ENCODE measurements around the gene SOCS7. TPM values are rescaled to one million over a fixed set of nuclear protein-coding genes. Genes with fewer than 3 reads are reported as not detected.

SOCS7 gene
- total and polyA plus RNA-seq, 10 of the 15 experiments (the other 5 are each of a cell fraction or from before 2014, with no cell fraction given), result 0.68 to 12.8 (median 7.3) TPM

DNA sequence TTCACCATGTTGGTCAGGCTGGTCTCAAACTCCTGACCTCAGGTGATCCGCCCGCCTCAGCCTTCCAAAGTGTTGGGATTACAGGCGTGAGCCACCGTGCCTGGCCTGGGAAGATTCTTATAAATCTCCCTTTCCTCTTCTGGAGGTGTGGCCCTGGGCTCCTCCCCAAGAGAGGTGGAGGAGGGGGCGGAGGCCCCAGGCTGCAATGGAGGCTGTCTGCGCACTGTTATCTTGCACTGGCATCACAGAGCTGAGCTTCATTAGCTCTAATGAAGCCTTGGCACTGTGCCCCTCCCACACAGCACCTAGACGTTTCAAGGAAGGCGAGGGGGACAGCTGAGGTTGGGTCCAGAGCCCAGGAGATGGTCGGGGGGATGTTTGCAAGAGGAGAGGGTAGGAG is 84.2 kb downstream of the SOCS7 start (continued):
- TF ChIP-seq, protein P1, sequence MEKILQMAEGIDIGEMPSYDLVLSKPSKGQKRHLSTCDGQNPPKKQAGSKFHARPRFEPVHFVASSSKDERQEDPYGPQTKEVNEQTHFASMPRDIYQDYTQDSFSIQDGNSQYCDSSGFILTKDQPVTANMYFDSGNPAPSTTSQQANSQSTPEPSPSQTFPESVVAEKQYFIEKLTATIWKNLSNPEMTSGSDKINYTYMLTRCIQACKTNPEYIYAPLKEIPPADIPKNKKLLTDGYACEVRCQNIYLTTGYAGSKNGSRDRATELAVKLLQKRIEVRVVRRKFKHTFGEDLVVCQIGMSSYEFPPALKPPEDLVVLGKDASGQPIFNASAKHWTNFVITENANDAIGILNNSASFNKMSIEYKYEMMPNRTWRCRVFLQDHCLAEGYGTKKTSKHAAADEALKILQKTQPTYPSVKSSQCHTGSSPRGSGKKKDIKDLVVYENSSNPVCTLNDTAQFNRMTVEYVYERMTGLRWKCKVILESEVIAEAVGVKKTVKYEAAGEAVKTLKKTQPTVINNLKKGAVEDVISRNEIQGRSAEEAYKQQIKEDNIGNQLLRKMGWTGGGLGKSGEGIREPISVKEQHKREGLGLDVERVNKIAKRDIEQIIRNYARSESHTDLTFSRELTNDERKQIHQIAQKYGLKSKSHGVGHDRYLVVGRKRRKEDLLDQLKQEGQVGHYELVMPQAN (conservative IDR thresholded peaks at IDR 0.05), result no peak
- no peak for TF ChIP-seq STAT1 (conservative IDR thresholded peaks at IDR 0.05)

DNA sequence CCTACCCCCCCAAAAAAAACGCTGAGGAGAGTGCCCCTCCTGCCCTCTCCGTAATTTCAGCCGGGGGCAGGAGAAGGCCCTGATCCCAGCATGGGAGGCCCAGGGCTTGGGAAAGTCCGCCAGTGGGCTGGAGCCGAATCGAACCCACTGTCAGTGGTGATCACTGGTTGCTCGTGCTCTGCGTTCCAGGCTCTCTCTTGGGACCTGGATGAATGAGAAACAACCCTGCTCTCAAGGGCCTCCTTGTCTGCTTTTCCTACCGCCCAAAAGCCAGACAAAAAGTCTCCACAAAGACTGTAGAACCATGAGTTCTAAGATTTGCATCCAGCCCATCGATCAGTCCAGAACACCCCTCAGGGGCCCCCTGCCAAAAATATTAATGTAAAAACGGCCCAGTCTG is 84.7 kb downstream of the SOCS7 start:
- no peak overlapping the region for H2AFZ ChIP-seq (ENCODE audit: control insufficient read depth, low read depth, low read length)
- no peak for DNase-seq (ENCODE audit: low read depth, low spot score)
- SMC1A ChIA-PET (ENCODE audit: uncharacterized antibody, unreplicated experiment), result no interaction called here
- H3K79me2 ChIP-seq (ENCODE audit: control insufficient read depth, insufficient read depth, low read length), result no peaks in the 10 kb centered on the region
- 54% methylated on average over 11 of the region's 11 CpGs for whole genome bisulfite sequencing (ENCODE audit: insufficient coverage, insufficient replicate concordance, low lambda C conversion rate, missing lambda C conversion rate)
- H3K4me1 ChIP-seq (ENCODE audit: control insufficient read depth, insufficient read depth, low read length), result no peaks in the 10 kb centered on the region
- no peak for ATAC-seq
- H3K27ac ChIP-seq (ENCODE audit: control insufficient read depth, insufficient read depth), result no peak overlapping the region
- POLR2A ChIA-PET, result no interaction called here
- H3K4me3 ChIP-seq, result no peak overlapping the region
- no TSS peak for BruUV-seq (replicated peaks)
- no peaks in the 10 kb centered on the region; a peak in 1 of 4 replicates for H3K27me3 ChIP-seq (replicated peaks in 1 of 2; ENCODE audit: control insufficient read depth in 2 of 2, insufficient read depth in 2 of 2, low read length in 1 of 2)
- H3K9me3 ChIP-seq (replicated peaks; ENCODE audit: control insufficient read depth, insufficient read depth, low read length), result no peaks in the 10 kb centered on the region
- RAD21 ChIA-PET (ENCODE audit: unreplicated experiment), result no interaction called here
- H4K20me1 ChIP-seq (ENCODE audit: control insufficient read depth, insufficient read depth), result no peaks in the 10 kb centered on the region
- intact Hi-C loops (cut with micrococcal nuclease; ENCODE audit: unreplicated experiment), result no loop called here
- in situ Hi-C loops (cut with MboI), result no loop called here
- H3K4me2 ChIP-seq (ENCODE audit: control insufficient read depth, insufficient read depth), result no peak overlapping the region
- no peak for FAIRE-seq
- no peaks in the 10 kb centered on the region for H3K36me3 ChIP-seq (ENCODE audit: control insufficient read depth in 2 of 2, insufficient read depth in 2 of 2, low read length in 1 of 2)
- no peak overlapping the region for H3K9ac ChIP-seq (ENCODE audit: control insufficient read depth, insufficient read depth, low read length)
- CTCF ChIA-PET, result no interaction called here
- no peak for TF ChIP-seq MEF2B (IDR thresholded peaks at IDR 0.05; ENCODE audit: partially characterized antibody, poor library complexity, severe bottlenecking)
- no peak for TF ChIP-seq GABPA (IDR thresholded peaks at IDR 0.05; ENCODE audit: low read depth)
- TF ChIP-seq, protein P2, sequence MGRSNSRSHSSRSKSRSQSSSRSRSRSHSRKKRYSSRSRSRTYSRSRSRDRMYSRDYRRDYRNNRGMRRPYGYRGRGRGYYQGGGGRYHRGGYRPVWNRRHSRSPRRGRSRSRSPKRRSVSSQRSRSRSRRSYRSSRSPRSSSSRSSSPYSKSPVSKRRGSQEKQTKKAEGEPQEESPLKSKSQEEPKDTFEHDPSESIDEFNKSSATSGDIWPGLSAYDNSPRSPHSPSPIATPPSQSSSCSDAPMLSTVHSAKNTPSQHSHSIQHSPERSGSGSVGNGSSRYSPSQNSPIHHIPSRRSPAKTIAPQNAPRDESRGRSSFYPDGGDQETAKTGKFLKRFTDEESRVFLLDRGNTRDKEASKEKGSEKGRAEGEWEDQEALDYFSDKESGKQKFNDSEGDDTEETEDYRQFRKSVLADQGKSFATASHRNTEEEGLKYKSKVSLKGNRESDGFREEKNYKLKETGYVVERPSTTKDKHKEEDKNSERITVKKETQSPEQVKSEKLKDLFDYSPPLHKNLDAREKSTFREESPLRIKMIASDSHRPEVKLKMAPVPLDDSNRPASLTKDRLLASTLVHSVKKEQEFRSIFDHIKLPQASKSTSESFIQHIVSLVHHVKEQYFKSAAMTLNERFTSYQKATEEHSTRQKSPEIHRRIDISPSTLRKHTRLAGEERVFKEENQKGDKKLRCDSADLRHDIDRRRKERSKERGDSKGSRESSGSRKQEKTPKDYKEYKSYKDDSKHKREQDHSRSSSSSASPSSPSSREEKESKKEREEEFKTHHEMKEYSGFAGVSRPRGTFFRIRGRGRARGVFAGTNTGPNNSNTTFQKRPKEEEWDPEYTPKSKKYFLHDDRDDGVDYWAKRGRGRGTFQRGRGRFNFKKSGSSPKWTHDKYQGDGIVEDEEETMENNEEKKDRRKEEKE (IDR thresholded peaks at IDR 0.05), result no peak
- TF ChIP-seq RB1 (IDR thresholded peaks at IDR 0.05; ENCODE audit: borderline replicate concordance), result no peak
- TF ChIP-seq, protein P3, sequence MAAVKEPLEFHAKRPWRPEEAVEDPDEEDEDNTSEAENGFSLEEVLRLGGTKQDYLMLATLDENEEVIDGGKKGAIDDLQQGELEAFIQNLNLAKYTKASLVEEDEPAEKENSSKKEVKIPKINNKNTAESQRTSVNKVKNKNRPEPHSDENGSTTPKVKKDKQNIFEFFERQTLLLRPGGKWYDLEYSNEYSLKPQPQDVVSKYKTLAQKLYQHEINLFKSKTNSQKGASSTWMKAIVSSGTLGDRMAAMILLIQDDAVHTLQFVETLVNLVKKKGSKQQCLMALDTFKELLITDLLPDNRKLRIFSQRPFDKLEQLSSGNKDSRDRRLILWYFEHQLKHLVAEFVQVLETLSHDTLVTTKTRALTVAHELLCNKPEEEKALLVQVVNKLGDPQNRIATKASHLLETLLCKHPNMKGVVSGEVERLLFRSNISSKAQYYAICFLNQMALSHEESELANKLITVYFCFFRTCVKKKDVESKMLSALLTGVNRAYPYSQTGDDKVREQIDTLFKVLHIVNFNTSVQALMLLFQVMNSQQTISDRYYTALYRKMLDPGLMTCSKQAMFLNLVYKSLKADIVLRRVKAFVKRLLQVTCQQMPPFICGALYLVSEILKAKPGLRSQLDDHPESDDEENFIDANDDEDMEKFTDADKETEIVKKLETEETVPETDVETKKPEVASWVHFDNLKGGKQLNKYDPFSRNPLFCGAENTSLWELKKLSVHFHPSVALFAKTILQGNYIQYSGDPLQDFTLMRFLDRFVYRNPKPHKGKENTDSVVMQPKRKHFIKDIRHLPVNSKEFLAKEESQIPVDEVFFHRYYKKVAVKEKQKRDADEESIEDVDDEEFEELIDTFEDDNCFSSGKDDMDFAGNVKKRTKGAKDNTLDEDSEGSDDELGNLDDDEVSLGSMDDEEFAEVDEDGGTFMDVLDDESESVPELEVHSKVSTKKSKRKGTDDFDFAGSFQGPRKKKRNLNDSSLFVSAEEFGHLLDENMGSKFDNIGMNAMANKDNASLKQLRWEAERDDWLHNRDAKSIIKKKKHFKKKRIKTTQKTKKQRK (IDR thresholded peaks at IDR 0.05; ENCODE audit: low read depth, low read length), result no peak
- no peak for TF ChIP-seq BRCA1 (IDR thresholded peaks at IDR 0.05; ENCODE audit: low read depth, low read length)
- no peak for TF ChIP-seq SPI1 (IDR thresholded peaks at IDR 0.05; ENCODE audit: borderline replicate concordance, insufficient read depth, low read depth, low read length)

Data from GM12878 (cell line).